Measurements from ENCODE around the gene KCNK7.

GRCh38 chr11:65627202-65627601 lies 31.6 kb upstream of the KCNK7 start:
- TF ChIP-seq, protein P1, sequence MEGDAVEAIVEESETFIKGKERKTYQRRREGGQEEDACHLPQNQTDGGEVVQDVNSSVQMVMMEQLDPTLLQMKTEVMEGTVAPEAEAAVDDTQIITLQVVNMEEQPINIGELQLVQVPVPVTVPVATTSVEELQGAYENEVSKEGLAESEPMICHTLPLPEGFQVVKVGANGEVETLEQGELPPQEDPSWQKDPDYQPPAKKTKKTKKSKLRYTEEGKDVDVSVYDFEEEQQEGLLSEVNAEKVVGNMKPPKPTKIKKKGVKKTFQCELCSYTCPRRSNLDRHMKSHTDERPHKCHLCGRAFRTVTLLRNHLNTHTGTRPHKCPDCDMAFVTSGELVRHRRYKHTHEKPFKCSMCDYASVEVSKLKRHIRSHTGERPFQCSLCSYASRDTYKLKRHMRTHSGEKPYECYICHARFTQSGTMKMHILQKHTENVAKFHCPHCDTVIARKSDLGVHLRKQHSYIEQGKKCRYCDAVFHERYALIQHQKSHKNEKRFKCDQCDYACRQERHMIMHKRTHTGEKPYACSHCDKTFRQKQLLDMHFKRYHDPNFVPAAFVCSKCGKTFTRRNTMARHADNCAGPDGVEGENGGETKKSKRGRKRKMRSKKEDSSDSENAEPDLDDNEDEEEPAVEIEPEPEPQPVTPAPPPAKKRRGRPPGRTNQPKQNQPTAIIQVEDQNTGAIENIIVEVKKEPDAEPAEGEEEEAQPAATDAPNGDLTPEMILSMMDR (IDR thresholded peaks at IDR 0.05) = no peak
- TF ChIP-seq POLR2A (IDR thresholded peaks at IDR 0.05) = no peak

Measured in body of pancreas (tissue), 4 donors.